GM21515 (cell line): ENCODE measurements around the gene SAP25.
"Not testable (repeated sequence)": the region's sequence is repeated elsewhere in the genome, so short reads cannot be mapped to it uniquely, and the experiment has no call there.

ENCODE experiments used
- ATAC-seq: cut with Tn5 transposase; IDR thresholded peaks from one replicate; pipeline ENCODE4 v1.9.1; 2021; ENCODE audit not compliant: unreplicated experiment

SAP25 gene

DNA sequence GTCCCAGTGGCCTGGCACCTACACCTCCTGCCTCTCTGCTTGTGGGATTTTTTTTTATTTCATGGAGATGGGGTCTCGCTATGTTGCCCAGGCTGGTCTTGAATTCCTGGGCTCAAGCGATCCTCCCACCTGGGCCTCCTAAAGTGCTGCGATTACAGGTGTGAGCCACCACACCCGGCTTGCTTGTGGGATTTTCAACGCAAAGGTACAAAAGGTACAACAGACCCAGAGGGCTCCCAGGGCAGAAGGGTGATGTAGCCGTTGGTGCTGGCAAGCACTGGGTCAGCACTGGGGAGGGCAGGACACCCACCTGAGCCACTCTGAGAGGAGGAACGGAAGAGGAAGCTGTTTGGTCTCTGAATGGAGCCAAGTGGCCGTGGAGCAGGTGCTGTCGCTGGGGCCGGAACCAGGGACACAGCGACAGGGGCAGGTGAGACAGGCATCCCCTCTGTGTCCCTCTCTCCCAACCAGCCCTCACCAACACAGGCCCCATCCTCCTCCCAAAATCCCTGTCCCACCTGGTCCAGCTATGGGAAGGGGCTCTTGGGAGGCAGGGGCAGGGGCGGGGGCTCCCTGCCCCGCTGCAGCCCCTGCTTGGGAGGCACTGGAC is 2.8 kb upstream of the SAP25 start:
- no peak for ATAC-seq

- no peak for ATAC-seq
These were observed 2.2 kb upstream of the SAP25 start for GRCh38 chr7:100575746-100576383.

DNA sequence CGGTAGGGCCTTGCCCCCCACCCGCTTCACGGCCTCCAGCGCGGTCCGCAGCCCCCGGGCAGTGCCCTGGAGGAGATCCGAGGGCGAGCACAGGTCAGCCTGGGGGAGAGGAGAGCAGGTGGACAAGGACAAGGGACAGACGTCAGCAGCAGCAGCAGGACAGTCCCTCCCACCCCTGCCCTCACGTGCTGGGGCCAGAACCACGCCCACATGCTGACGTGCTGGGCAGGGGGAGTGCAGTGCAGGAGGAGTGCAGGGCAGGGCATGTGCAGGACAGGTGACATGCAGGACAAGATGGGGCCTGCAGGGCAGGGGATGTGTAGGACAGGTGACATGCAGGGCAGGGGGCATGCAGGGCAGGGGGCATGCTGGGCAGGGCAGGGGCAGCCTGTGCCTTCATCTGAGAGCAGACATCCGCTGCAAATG is 1.5 kb upstream of the SAP25 start:
- ATAC-seq, result no peak

DNA sequence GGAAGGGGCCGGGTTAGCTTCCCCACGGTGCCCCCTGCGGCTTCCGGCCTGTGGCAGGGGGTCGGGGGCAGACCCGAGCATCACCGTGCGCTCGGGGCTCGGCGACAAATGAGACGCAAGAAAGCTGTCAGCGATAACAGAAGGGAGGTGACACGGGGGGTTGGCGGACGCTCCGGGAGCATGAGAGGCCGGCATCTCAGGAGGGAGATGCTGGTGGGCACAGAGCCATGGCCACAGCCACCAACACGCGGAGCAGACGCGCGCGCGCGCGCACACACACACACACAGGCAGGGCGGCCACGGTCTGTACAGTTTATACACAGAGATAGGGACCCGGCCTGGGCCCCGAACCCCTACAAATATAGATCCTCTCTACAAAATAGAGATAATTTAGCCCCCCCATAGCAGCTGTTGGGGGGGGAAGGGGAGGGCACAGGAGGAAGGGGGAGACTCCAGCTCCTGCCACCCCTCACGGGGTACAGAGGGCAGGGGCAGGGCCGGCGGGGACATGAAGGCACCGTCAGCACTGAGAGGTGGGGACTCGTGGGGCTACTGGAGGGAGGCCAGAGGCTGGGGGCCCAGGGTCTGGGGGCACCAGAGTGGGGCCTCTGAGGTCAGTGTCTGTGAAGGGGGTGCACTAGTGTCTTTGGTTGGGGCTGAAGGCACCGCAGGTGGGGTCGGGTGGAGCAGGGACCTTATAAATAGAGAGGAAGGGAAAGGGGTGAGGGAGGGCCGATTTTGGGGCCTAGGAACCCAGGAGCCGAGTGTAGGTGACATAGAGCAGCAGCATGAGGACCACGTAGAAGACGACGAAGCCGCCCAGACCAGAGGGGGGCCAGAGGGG is 884 bp upstream of the SAP25 start:
- ATAC-seq, result no peak

DNA sequence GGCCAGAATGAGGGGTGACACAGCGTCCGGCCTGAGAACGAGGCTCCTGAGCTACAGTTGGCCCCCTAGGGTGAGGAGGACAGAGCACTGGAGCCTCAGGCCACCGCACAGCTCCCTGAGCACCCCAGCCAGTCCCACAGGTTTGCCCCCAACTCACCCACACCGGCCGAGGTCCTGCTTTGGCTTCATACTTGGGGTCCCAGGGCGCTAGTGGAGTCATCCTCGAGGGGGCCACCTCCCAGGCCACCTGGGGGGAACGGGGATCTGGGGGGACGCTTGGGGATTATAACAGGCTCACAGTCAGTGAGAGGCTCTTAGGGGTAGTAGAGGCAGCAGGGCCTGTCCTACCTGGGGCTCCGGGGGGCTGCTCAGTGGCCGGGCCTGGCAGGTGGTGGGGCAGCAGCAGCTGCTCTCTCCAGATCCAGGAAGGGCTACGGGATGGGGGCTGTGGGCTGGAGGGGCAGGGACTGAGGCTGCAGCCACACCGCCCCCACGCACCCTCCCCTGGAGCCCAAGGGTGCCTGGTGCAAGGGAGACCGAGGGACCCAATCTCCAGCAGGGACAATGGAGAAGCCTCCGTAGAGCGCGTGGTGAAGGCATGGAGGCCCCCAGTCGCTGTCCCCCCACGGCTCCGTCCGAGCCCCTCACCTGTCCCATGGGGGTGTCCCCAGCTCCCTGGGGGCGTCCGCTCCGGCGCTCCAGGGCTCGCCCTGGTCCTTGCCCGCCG is 588 bp downstream of the SAP25 start:
- no peak for ATAC-seq

DNA sequence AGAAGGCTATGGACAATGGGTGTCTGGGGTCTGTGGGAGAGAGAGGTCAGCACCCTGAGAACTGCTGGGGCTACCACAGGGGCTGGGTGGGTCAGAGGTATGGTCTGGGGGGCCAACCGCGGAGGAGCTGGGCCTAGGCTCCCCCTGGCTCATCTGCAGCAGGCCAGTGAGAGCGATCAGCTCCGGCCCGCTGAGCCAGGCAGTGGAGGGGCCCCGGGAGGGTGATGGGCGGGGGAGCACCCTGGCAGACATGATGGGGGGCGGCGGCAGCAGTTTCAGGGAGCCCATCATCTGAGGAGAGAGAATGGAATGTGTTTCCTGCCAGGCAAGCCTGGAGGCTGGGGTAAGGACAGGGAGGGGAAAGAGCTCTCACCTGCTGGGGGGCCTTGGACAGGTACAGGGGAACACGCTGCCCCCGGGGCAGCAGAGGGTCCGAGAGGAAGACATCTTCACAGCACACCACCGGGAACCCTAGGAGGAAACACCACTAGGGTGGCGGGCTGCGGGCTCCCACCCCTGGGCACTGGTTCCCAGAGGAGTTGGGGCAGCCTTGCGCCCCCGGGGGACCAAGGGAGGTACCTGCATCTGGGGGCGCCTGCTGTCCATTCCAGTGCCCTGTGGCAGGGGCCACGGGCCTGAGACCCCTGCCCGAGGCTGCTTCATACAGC is 1.3 kb downstream of the SAP25 start:
- no peak for ATAC-seq

GRCh38 chr7:100571829-100572116 is 1.9 kb downstream of the SAP25 start:
- ATAC-seq, result no peak

- ATAC-seq, result no peak
These were observed 2.5 kb downstream of the SAP25 start for GRCh38 chr7:100570954-100571828.

DNA sequence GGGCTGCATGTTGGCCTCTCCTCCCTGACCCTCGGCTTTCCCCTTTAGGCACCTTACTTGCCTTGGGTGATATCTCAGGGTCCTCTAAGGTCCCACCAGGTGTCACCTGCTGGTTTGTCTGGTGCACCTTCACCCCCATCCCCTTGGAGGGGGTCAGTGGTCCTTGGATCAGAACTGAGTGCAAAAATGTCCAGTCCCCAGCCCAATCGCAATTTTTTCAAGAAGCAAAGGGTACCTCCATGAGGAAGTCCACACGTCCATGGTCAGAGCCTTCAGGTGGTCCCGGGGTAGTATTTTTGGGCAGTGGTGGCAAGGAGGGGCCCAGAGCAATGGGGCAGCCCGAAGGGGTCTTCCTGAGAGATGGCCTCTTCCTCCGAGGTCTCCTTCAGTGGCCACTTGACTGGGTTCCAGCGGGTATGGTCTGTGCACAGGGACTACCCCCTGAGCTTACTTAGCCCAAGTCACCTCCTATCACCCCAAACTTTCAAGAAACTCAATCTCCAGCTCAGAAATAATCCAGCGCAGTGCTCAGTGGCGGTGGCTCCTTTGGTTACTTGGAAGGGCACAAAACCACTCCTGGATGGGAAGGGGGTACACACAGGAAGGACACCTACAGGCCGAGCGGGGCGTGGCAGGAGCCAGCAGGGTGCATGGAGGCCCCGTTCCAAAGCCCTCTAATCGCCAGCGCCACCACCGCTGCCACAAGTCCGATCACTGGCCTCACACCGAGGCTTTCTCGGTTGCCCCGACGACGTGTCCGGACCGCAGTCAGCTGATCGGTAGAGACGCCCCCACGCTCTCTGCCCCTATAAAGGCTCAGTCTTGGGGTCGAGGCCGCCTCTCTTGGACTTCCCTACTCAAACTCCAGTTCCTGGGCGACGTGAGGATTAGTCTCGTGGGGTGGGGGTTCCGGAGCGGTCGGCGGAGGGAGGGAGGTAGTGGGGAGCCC is 4.5 kb downstream of the SAP25 start:
- no peak for ATAC-seq

DNA sequence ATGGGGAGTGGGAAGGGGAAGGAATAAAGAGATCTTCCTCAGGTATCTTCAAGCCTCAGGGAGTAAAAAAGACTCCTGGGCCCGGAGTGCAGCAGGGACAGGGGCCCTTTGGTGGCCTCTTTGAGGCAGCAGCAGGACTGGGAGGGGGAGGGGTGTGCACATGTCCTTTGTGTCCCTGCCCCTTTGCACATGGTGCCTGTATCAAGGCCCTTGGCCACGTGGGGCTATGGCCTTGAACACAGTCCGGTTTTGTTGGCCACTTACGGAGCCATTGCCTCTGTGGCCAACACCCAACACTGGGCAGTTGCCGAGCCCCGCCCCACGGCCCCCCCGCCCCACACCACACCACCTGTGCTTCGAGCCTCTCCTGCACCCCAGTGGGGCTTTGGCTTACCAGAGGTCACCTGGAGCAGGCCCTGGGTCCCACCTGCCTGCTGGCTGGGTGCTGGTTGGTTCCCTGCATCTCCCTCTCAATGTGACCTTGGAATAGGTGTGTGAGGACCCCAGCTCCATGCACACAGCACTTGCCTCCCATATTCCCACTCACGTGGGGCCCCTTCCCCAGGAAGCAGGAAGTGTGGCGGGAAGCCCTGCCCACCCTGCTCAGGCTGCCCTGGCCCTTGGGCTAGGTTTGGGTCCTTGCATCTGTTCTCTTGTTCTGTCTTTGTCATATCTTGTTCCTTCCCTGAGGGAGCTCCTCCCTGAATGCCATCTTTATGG is 5.4 kb downstream of the SAP25 start:
- ATAC-seq, result no peak

DNA sequence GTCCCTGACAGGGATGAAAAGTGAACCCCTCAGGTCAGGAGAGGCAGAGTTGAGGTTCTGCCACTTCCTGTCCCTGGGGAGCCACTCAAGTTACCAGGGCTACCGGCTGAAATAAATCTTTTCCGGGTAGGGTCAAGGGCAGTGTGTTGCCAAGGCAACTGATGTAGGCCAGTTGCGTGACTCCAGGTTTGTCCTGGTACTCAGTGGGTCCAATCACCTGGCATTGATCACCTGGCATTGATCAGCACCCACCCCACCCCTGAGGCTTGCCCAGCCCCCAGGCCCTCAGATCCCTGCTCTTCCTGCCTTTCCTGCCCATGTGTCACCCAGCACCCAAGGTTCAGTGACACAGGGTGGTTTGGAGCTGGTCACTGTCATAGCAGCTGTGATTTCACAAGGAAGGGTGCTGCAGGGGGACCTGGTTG is 5.9 kb downstream of the SAP25 start:
- ATAC-seq, result no peak

- no peak for ATAC-seq
These were observed 6.5 kb downstream of the SAP25 start for GRCh38 chr7:100567031-100567730.

- ATAC-seq, result no peak
These were observed 7.6 kb downstream of the SAP25 start for GRCh38 chr7:100566018-100566531.

DNA sequence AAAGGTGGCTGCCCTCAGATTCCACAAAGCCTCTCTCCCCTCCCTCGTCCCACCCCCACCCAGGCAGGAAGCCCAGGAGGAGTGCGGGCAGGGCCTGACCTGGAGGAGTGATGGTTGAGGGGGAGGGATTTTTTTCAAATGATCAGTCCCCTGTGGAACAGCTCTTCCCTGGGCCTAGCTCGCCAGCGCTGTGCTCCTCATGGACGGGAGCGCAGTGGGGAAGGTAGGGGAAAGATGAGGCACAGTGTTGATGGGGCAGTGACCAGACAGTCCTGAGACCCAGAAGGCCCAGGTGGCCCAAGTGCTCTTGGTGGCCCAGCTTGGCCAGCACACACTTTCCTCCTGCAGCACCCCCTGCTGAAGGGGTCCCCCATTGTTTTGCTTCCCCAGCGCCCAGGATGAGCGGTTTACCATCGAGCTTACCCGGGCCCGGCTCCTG is 8.5 kb downstream of the SAP25 start:
- no peak for ATAC-seq

DNA sequence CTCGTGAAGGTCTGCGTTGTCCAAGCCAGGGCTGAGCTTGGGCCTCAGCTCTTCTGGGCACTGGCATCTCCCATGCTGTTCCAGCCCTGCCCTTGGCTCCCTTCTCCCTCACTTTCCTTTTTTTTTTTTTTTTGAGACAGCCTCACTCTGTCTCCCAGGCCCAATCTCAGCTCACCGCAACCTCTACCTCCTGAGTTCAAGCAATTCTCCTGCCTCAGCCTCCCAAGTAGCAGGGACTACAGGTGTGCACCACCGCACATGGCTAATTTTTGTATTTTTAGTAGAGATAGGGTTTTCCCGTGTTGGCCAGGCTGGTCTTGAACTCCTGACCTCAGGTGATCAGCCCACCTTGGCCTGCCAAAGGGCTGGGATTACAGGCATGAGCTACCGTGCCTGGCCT is 9.3 kb downstream of the SAP25 start:
- ATAC-seq, result not testable (repeated sequence)

GRCh38 chr7:100563809-100564400 is 9.8 kb downstream of the SAP25 start:
- ATAC-seq, result no peak

DNA sequence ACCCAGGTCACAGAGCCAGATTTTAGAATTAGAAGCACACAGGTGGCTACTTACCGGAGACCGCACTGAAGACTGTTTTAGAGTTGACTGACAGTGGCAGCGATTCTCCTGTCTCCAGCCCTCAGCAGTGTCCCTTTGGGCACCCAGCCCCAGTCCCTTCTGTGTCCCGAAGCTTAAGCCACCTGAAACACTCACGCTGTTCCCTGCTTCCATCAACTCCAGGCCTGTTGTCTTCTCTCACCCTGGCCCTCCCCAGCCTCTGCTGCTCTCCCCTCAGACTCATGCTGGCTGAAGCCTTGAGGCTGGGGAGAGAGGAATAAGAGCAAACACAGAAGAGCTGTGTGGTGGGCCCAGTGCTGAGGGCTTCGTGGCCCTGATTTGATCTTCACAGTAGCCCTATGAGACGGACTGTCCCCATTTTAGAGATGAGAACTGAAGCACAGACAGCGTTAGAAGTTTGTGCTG is 10.6 kb downstream of the SAP25 start:
- ATAC-seq, result no peak
